HG03039 (cell line): ENCODE measurements around the gene RNF121.

Experiments
- ATAC-seq: cut with Tn5 transposase; IDR thresholded peaks from one replicate; pipeline ENCODE4 v1.9.1; 2021; ENCODE audit warnings: mild to moderate bottlenecking, moderate library complexity; ENCODE audit not compliant: unreplicated experiment

RNF121 gene

DNA sequence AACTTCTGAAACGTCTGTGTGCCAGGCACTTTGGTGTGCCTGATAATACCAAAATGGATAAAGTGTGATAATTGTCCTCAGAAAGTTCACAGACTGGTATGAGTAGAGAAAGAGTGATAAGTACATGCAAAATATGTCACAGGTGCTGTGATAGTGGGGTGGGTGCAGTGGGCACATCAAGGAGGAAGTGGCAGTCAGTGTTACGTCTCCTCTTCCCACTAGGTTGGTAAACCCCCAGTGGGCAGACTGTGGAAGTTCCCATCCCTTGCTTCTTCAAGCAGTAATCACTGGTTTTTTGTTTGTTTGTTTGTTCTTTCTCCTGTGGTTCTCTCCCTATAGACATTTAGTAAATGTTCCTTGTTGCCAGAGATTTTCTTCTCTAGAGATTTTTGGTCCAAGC lies 5.4 kb downstream of the RNF121 start:
- ATAC-seq: no peak

DNA sequence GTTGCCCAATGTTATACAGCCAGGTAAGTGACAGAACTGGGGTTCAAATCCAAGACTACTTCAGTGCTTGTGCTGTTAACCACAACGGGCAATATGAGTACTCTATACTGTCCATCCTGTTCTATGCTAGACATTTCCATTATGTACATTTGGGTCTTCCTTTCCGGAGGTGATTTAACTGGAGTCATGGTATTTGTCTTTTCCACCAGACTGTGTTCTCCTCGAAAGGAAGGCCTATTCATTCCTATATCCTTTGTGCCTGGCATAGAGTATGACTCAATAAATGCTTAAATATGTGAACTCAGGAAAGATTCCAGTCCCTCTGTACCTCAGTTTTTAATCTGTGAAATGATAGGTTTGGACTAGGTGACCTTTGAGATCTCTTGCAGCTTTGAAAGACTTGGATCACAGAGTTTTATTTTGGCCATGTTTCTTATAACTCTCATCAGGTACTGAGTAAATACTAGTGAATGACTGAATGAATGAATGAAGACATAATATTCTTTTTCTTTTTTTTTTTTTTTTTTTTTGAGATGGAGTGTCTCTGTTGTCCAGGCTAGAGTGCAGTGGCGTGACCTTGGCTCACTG lies 6.6 kb downstream of the RNF121 start:
- ATAC-seq: no peak

DNA sequence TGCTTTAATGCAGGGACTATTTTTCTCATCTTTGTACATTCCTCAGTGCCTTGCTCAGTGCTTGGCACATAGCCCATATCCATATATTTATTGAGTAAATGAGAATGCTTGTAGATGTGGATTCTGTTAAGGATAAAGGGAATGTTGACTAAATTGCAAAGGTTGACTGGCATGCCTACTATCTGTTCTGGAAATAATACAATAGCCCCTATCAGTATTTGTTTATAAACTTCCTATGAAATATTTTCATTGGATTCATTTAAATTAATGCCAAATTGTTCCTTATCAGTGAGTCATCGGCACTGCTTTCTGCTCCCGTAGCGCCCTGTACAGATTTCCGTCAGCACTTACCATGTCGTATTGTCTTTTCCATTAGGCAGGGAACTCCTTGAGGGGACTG lies 8.0 kb downstream of the RNF121 start:
- ATAC-seq: no peak

GRCh38 chr11:71937826-71938225 lies 9.0 kb downstream of the RNF121 start:
- no peak for ATAC-seq

DNA sequence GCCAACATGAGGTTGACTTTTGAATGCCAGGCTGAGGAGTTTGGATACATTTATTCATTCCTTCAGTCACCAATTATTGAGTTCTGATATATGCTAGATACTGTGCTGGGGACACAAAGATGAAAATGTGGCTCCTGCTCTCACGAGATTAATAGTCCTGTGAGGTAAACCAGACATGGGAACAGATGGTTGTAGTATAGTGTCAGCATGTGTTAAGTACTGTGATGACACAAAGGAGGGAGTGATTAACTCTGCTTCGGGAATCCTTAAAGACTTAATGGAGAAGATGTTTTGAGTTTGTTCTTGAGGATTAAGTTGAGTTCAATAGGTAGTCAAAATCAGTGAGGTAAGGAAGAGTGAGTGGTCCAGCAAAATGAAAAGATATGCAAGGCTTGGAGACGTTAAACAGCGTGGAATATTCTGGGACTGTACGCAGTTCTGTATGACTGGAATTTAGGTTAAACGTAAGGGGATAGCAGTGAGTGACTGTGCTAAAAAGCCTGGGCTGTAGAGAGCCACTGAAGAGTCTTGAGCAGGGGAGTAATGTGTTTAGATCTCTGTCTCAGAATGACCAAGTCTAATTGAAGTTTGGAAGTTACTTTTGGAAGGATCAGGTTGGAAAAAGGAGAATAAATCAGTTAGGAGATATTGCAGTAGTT lies 11.8 kb downstream of the RNF121 start:
- no peak for ATAC-seq

GRCh38 chr11:71946144-71946571 lies 17.3 kb downstream of the RNF121 start:
- no peak for ATAC-seq

DNA sequence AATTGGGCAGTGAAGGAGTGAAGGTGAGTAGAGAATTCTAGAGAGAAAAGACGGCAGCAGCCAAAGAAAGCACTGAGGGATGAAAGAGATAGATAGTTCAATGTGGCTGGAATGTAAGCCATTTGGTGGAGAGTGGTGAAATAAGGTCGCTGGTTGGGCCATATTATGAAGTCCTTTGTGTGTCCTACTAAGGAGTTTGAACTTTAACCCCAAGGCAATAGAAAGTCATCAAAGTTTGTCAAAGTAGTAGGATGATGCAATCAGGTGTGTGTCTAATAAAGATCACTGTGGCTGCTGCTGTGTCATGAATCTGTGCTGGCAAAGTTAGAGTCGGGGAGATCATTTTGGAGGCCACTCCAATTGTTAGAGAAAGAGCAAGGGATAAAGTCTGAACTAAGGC lies 18.7 kb downstream of the RNF121 start:
- no peak for ATAC-seq

GRCh38 chr11:71948314-71949027 lies 19.6 kb downstream of the RNF121 start:
- ATAC-seq: no peak

GRCh38 chr11:71949034-71949433 lies 20.2 kb downstream of the RNF121 start:
- ATAC-seq: no peak

GRCh38 chr11:71951741-71952310 lies 23.0 kb downstream of the RNF121 start:
- ATAC-seq: no peak

DNA sequence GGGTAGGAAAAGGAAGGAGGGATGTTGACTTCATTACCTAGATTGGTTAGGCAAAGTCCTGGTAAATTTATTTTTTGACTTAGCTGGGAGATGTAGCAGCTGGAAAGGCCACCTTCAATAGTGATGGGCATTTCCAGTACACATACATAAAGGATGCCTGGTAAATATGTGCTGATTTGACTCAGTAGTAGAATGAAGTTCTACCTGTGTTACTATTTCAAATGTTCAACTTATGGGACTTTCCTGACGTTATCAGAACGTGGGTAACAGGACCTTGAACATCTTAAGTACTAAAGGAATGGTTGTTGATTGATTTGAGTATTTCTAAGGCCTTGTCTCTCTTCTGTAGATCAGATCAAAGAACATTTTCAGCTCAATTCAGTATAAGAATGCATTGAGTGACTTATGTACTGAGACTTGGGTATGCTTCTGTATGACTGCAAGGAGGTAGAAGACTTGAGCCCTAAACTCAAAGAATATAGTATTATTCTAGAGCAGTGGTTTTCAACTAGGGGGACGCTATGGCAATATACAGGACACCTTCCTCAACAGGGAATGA lies 27.1 kb downstream of the RNF121 start:
- ATAC-seq: no peak

- no peak for ATAC-seq
These were observed 33.7 kb downstream of the RNF121 start for GRCh38 chr11:71962428-71963038.

- ATAC-seq: no peak
These were observed 34.6 kb downstream of the RNF121 start for GRCh38 chr11:71963468-71963867.

- no peak for ATAC-seq
These were observed 35.8 kb downstream of the RNF121 start for GRCh38 chr11:71964641-71965040.

GRCh38 chr11:71971680-71972079 lies 42.8 kb downstream of the RNF121 start:
- no peak for ATAC-seq

GRCh38 chr11:71976551-71976950 lies 47.7 kb downstream of the RNF121 start:
- no peak for ATAC-seq

- no peak for ATAC-seq
These were observed 48.2 kb downstream of the RNF121 start for GRCh38 chr11:71977090-71977489.

- no peak for ATAC-seq
These were observed 49.0 kb downstream of the RNF121 start for GRCh38 chr11:71977743-71978418.

- ATAC-seq: no peak
These were observed 50.2 kb downstream of the RNF121 start for GRCh38 chr11:71979094-71979493.

GRCh38 chr11:71979602-71980001 lies 50.8 kb downstream of the RNF121 start:
- no peak for ATAC-seq

GRCh38 chr11:71986131-71986530 lies 57.3 kb downstream of the RNF121 start:
- ATAC-seq: no peak
